Measurements from ENCODE around the gene SUGT1.

DNA sequence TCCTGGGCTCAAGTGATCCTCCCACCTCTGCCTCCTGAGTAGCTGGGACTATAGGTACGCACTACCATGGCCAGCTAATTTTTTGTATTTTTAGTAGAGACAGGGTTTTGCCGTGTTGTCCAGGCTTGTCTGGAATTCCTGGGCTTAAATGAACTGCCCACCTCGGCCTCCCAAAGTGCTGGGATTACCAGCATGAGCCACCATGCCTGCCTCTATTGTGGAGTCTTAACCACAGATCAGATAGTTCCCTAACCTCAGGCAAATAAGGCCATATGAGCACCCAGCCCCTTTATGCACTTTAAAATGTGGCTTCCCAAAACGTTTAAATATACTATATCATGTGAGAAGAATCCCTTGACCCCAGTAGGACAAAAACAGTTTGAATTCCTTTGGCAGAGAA lies 70.5 kb downstream of the SUGT1 start:
- TF ChIP-seq, protein P1, sequence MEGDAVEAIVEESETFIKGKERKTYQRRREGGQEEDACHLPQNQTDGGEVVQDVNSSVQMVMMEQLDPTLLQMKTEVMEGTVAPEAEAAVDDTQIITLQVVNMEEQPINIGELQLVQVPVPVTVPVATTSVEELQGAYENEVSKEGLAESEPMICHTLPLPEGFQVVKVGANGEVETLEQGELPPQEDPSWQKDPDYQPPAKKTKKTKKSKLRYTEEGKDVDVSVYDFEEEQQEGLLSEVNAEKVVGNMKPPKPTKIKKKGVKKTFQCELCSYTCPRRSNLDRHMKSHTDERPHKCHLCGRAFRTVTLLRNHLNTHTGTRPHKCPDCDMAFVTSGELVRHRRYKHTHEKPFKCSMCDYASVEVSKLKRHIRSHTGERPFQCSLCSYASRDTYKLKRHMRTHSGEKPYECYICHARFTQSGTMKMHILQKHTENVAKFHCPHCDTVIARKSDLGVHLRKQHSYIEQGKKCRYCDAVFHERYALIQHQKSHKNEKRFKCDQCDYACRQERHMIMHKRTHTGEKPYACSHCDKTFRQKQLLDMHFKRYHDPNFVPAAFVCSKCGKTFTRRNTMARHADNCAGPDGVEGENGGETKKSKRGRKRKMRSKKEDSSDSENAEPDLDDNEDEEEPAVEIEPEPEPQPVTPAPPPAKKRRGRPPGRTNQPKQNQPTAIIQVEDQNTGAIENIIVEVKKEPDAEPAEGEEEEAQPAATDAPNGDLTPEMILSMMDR (IDR thresholded peaks at IDR 0.05) = no peak
- TF ChIP-seq EP300 (IDR thresholded peaks at IDR 0.05) (no peak), POLR2A (IDR thresholded peaks at IDR 0.05) (no peak)

All from tibial nerve (tissue), 4 donors.